NCI-H774 (cell line): ENCODE results near the gene PANX1.
"Not testable (repeated sequence)": the region's sequence is repeated elsewhere in the genome, so short reads cannot be mapped to it uniquely, and the experiment has no call there.

ENCODE experiments used
- DNase-seq: peaks from one replicate; lab custom pipeline; 2025; lab: John Stamatoyannopoulos, UW

PANX1 gene

GRCh38 chr11:94150056-94150455 lies 21.4 kb downstream of the PANX1 start:
- no peak for DNase-seq

DNA sequence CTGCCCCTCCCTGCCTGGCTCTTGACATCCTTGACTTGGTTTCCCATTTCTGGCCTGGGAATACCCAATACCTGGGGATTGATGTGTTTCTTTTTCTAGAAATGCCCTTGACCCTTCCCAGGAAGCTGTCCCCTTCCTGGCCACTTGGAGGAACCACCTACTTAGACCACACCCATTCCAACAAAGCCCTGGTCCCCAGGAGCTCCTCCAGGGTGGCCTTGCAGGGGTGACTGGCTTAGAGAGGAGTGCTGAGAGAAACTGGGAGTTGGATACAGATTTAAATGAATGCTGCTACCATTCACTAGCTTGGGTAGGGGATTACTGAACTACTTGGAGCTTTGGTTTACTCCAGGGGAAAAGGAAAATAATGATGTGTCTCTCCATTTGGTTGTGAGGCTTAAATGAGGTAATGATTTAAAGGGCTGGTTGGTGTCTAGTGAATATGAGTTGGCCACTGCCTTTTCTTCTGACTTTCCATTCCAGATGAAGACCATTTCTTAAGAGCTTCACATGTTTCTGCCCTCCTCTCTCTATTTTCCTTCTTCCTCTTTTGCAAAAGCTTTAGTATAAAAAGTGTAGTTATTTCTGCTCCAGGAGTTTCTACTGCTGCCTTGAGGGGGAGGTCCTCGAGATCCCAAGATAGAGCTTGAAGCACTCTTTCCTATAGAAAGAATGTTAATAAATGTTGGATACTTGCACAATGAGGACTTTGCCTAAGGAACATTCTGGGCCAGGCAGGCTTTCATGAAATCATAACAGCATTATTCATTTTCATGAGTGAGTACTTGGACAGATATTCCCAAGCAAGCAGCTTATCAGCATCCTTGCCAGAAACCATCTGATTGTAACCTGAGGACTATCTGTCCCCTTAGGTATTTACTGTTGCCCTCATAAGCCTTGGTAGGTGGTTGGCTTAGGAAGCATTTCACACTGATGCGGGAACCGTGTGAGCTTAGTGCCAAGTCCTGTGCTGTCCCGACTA lies 22.4 kb downstream of the PANX1 start:
- no peak for DNase-seq

DNA sequence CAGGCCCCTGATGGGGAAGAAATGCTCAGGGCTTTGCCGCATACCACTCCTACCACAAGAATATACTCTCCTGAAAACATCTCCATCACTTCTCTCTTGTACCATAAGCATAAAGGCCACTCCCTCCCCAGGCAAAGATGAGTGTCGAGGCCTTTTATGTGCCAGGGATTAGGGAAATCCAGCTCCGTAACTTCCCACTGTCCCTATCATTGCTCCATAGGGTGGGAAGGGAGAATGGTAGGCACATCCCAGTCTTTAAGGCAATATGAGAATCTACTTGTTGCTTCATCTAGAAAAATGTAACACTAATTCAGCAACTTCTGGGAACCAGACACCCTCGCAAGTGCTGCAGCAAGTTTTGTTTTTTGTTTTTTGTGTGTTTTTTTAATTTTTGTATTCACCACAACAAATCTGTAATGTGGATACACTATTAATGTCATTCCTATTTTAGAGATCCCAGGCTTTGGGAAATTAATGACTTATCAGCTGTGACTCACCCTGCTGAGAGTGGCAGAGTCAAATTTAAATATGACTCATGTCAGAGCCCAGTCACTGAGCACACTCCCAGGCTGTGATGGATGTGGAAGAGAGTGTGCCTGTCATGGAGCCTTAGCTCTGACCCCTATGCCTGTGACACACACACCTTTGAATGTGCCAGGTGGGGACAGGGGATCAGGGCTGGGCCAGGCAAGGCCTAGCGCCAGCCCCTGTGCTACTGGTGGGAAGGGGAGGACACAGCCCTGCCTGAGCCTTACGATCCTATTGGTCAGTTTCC lies 23.4 kb downstream of the PANX1 start:
- DNase-seq: no peak

DNA sequence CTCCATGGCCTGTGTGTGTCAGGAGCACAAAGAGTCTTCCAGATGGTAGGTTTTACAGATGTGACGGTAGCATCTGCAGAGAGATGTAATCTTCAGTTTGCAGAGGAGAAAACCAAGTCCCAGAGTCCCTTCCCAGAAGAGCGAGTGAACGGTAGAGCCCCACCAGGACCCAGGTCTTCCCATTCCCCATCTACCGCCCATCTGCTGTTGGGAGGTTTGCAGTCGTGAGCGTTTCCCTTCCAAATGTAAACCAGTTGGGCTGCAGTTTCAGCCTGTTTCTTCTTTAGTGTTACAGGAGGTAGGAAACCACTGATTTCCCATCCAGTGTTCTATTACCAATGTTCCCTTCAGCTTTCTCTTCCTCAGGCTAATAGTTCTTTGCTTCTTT lies 24.0 kb downstream of the PANX1 start:
- no peak for DNase-seq

DNA sequence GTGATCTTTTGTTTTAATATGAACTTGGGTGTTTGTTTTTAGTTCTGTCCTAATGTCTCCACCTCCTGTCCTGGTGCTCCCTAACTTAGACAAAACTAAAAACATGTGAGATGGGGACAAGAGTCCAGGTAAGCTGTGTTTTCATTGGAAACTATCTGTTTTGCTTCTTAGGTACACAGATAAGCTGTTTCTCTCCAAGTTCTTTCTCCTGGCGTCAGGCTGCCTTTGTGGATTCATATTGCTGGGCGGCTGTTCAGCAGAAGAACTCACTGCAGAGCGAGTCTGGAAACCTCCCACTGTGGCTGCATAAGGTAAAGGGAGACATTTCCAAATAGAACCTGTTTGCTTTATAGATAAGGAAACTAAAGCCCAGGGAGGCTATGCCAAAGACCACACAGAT lies 24.7 kb downstream of the PANX1 start:
- DNase-seq: no peak

DNA sequence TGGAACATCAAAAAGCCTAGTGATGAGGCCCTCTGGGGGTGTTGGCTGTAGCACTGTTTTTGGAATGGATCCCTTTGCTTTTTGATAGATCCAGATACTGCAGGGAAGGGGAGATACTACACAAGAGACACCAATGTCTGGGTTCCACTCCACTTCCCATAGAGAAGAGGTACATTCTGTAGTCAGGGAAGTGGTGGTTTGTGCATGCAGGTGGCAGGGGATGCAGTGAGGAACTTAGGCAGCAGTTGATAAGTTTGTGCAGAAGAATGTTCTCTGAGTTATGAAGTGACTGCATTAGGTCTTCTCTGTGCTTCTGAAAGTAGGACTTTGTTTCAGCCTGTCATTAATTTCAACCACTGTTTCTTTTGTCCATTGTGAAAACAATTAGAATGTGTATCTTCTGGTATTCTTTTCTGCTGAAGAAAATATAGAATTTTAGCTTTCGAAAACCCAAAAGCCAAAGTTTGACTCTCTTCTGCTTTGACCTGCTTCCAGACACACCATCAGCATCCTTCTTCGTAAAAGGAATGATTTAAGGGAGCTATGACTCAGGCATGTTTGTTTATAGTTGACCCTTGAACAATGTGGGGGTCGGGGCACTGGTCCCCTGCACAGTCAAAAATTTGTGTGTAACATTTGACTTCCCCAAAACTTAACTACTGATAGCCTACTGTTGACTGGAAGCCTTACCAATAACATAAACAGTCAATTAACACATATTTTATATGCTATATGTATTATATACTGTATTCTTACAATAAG lies 25.6 kb downstream of the PANX1 start:
- DNase-seq: no peak

GRCh38 chr11:94157339-94157738 lies 28.7 kb downstream of the PANX1 start:
- not testable (repeated sequence) for DNase-seq

DNA sequence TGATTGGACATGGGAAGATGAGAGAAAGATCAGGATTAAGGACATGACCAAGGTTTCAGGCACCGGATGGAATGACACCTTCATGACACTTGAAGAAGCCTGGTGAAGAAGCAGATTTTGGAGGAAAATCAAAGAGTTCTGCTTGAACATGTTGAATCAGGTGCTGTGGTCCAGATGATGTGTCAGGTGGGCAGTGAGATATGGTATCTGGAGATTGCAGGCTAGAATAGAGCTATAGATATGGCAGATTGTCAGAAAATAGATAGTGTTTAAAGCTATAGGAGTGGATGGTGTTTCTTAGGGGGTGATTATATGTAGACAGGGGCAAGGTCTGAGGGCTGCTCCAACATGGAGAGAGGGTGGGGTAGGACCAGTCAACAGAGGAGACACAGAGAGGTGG lies 40.2 kb downstream of the PANX1 start:
- DNase-seq: no peak

DNA sequence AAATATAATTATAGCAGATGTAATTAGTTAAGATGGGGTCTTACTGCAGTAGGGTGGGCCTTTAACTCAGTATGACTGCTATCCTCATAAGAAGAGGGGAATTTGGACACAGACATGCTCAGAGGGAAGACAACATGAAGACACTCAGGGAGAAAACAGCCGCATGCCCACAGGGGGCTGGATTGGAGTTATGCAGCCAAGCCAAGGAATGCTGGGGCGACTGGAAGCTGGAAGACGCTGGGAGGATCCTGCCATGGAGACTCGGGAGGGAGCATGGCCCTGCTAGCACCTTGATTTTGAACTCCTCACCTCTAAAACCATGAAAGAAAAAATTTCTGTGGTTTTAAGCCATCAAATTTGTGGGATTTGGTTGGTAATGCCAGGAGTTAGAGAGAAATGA lies 40.9 kb downstream of the PANX1 start:
- no peak for DNase-seq

DNA sequence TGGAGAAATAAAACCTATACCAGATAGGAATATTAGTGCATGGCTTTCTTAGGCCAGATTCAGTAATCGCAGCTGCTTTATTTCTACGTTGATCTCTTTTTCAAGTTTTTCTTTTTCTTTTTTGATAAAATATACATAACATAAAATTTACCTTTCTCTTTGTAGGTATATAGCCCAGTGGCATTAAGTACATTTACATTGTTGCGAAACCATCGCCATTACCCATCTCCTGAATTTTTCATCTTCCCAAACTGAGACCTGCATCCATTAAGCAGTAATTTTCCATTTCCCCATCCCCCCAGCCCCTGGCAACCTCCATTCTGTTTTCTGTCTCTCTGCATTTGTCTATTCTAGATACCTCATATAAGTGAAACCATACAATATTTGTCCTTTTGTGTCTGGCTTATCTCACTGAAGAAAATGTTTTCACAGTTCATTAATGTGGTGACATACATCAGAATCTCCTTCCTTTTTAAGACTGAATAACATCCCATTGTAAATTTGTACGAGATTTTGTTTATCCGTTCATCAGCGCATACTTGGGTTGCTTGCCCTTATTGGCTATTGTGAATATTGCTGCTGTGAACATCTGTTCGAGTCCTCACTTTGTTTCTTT lies 41.4 kb downstream of the PANX1 start:
- DNase-seq: no peak

DNA sequence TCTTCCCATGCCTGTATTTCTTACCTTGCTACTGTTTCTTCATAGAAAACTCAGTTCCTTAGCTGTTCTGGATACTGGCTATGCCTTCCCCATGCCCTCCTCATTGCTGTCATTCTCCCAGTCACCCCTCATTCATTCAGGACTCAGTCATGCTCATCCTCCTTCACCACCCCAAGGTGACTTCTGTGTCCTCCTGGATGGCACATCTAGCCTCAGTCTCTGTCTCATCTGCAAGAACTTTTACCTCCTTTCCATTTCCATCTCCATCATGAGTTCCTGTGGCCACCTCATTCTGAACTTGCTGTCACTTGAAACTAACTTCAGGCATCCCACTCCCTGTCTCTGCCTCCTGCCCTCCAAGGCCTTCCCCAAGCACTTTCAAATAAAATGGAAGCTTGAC lies 42.3 kb downstream of the PANX1 start:
- no peak for DNase-seq

DNA sequence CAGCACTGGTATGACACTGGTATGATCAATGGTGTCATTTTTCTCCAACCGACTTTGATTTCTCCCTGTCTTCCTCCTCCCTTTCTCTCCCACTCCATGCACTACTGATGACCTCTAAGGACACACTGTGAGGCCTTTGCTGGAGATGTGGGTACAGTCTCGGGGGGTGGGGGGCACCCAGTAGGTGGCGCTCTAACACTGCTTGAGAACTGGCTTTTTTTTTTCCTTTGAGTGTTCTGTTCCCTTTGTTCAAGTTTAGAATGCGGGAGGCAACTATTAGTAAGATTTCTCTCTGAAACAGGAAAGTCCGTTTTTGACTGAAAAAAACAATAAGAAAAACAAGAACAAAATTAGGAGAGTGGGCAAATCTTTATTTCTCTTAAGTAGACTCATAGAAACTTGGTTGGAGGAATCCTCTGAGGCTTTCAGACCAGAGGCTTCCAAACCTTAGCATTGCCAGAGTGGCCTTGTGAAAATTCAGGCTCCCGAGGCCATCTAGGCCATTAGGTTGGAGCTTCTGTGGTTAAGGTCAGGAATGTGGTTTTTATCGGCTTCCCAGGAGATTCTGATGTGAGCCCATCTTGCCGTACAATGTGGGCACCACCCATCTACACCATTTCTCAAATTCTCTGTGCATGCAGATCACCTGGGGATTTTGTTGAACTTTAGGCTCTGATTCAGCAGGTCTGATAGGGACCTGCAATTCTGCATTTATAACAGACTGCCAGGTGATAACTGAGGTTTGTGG lies 43.2 kb downstream of the PANX1 start:
- peak; percentile 6 for DNase-seq

- no peak for DNase-seq
Measured at GRCh38 chr11:94175535-94175934, 46.9 kb downstream of the PANX1 start.

DNA sequence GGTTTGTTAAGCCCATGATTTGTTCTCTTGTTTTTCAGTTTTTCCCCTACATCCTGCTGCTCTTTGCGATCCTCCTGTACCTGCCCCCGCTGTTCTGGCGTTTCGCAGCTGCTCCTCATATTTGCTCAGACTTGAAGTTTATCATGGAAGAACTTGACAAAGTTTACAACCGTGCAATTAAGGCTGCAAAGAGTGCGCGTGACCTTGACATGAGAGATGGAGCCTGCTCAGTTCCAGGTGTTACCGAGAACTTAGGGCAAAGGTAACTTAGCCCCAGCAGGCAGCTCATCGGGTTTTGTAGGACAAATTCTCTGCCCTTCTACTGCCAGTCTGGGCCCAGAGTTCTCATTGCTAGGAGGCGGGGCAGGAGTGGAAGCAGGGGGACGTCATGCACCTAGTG lies 49.7 kb downstream of the PANX1 start:
- DNase-seq: no peak

DNA sequence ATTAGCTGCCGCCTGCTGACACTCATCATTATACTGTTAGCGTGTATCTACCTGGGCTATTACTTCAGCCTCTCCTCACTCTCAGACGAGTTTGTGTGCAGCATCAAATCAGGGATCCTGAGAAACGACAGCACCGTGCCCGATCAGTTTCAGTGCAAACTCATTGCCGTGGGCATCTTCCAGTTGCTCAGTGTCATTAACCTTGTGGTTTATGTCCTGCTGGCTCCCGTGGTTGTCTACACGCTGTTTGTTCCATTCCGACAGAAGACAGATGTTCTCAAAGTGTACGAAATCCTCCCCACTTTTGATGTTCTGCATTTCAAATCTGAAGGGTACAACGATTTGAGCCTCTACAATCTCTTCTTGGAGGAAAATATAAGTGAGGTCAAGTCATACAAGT lies 51.1 kb downstream of the PANX1 start:
- no peak for DNase-seq

GRCh38 chr11:94181526-94181925 lies 52.9 kb downstream of the PANX1 start:
- no peak for DNase-seq

GRCh38 chr11:94181943-94182342 lies 53.3 kb downstream of the PANX1 start:
- no peak for DNase-seq

GRCh38 chr11:94183251-94183885 lies 54.7 kb downstream of the PANX1 start:
- no peak for DNase-seq

GRCh38 chr11:94183886-94184264 lies 55.2 kb downstream of the PANX1 start:
- DNase-seq: no peak

GRCh38 chr11:94184362-94184761 lies 55.7 kb downstream of the PANX1 start:
- DNase-seq: no peak

DNA sequence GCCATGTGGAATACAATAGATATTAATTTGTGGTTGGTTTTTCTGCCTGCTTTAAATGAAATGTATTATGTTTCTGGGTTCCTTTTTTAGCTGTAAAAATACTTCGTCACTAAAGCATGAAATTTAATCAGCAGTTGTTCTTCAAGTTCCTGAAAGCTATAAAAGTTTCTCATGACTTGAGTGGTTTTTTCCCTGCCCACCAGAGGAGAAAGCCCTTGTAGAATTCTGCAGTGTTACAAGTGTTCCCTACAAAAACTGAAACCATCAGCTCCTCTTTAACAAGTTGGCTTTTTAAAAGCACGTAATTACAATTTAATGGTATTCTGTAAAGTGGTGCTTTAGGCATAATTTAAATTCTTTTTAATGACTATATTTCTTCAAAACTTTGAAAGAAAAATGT lies 56.2 kb downstream of the PANX1 start:
- no peak for DNase-seq
